Activated effector memory CD4-positive, alpha-beta T cell treated with anti-CD3 and anti-CD28 coated beads, Interleukin-2, amount 50 U/mL, for 16 hours (primary cell): ENCODE data around the gene MSRB3.
"Not testable (repeated sequence)": the region's sequence is repeated elsewhere in the genome, so short reads cannot be mapped to it uniquely, and the experiment has no call there.

ENCODE experiments used
- DNase-seq: peaks from one replicate; pipeline ENCODE4 v3.0.0-alpha.2; 2020

The MSRB3 gene

DNA sequence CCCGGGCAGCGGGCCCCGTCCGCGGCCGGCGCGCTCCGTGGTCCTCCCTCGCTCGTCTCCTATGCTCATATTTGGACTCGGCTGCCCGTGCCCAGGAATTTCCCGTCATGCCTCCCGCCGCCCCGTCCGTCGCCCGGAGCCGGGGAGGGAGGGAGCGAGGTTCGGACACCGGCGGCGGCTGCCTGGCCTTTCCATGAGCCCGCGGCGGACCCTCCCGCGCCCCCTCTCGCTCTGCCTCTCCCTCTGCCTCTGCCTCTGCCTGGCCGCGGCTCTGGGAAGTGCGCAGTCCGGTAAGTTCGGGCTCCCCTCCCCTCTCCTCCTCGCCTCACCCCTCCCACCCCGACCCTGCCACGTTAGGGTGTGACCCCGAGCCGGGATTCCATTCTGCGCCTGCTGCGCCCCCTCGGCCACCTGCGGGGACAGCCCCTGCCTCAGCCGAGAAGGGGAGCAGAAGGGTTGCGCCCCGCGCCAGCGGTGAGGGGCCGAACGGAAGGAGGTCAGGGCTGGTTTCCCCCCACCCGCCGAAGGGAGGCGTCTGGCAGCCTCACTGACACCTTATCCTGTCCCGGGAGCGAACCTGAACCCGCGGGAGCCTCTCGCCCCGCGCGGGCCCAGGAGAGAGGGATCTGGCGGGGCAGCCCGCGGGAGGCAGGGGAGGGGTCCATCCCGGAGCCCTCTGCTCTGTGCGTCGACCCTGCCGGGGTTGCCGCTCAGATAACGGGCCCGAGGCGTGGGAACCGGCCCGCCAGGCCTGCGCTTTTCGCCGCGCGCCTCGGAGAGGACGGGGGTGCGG is at the start of gene MSRB3:
TSS of gene MSRB3 (plus strand) at position 108 of the 793 bp plus-strand sequence. CDS start 29,897 bp downstream, outside the sequence.
- no peak for DNase-seq

DNA sequence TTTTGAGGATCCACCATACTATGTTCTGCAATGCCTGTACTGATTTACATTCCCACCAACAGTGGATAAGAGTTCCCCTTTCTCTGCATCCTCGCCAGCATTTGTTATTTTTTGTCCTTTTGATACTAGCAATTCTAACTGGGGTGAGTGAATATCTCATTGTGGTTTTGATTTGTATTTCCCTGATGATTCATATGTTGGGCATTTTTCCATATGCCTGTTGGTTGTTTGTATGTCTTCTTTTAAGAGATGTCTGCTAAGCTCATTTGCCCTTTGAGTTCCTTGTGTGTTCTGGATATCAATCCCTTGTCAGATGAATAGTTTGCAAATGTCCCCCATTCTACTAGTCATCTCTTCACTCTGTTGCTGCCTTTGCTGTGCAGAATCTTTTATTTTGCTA is 49.0 kb upstream of the MSRB3 start:
- no peak for DNase-seq

DNA sequence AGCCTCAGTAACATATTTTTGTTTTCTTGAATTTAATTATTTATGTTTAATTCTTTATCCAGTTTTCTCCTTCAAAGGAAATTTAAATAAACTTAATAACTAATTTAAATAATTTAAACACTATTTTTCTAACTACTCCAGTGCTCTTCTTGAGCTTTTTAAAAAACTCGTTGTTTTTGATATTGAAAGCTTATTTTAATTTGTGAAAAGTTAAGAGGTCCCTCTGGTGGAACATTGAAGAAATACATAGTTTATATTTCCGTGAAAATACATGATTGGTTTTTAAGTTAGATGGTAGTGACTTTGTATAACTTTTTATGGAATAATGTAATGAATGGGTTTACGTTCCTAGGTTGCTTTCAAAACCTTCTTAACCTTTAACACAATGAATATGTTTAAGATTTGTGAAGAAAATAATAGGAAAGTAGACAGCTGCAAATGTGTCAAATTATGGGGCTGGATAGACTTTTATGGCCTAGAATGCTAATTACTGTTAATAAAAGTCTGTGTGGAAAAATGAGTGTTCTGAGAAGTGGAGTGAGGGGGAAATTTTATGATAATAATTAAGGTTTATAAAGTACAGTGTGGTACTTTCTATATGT is 45.9 kb upstream of the MSRB3 start:
- no peak for DNase-seq

DNA sequence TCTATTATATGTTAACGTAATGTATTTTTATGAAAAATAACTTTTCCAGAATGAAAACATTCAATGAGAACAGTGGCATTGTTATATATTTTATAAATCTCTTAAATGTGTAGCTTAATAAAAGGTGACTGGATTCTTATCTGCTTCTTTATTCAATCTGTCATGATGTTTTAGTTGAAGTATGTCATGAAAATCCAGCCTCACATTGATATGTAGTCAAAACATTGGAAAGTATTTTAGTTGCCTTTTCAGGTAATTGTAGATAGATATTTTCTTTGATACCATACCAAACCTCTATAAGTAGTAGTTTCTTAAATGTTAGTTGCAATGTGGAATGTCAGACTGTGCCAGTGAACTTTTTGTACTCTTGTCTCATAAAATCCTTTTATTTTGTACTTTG is 41.3 kb upstream of the MSRB3 start:
- DNase-seq, result no peak

DNA sequence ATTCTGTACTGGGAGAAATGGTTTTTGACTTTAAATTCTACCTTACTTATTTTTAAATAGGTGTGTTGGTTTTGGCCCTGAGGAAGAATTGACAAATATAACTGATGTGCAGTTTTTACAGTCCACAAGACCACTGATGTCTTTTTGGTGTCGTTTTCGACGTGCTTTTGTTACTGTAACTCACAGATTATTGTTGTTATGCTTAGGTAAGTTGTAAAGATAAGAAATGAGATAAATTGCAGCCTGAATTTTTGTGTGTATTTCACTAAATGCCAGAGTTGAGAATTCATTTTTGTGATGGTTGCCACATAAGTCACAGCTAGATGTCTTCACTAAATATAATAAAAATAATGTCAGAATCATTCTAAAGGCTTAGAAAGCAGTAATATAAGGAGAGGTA is 39.9 kb upstream of the MSRB3 start:
- DNase-seq, result no peak

DNA sequence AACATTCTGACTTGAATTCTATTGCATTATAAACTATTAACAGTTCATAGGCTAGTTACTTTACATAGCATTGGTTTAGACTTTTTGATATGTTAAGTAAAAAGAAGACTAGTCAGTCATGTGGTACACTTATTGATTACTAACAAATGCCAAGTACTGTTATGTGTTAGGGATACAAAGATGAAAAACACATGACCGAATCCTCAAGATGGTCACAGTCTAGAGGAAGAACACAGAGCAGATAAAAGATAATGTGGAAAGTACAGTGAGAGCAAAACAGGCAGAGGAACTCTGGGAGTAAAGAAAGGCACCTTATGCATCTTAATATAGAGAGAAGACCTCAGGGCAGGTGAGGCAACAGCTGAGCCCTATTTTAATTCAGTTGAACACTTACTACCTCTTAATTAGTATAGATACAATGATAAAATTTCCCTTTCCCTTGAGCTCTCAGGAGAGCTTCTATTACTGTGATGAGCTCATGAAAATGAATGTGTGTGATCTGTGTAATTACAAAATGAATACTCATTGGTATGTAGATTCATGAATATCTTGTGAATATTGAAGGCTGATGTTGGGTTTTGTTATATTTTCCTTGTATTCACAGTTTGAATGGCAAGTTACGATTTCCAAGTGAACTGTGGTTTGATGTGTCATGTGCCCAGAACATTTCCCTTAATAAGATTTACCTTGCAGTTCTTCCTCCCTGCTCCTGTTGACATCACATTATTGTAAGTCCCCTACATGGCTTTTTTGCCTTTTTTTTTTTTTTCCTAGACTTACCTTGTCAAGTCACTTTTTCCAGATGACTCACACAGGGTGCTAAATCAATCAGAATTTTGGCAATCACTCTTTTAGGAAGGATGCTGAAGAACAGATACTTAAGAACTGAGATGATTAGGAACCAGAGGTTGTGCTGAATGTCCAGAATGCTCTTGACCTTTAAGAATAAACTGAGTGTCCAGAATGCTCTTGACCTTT is 29.5 kb upstream of the MSRB3 start:
- no peak for DNase-seq

DNA sequence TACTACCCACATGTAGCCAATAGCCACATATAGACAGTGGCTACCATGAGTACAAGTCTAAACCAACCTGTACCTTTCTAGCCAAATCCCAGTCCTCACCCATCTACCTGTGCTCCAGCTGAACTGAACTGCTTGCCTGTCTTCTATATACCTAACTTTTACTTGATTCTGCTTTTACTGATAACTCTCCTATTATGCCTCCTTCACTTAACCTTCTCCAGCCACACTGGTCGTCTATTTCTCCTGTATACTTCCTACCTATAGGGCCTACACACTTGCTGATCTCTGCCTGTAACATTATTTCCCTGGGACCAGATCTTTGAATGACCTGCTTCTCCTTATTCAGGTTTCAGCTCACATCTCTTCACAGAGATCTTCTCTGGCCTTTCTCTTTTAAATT is 26.0 kb upstream of the MSRB3 start:
- DNase-seq, result no peak

DNA sequence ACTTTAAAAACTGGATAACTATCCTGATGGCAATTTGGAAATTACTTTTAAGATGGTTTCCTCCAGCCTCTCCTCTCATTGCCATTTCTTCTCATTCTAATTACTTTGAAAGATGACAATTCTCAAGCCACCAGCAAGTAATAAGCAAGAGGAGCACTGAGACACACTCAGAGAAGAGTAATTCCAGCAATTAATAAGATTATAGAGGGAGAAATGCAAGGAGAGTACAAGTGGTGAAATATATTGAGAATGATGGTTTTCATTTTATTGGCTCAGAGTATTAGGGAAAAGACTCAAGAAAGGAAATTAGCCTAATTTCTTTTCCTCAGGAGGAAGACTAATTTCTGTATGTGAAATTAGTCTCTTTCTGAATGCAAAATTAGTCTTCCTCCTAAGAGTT is 20.5 kb upstream of the MSRB3 start:
- DNase-seq, result no peak

DNA sequence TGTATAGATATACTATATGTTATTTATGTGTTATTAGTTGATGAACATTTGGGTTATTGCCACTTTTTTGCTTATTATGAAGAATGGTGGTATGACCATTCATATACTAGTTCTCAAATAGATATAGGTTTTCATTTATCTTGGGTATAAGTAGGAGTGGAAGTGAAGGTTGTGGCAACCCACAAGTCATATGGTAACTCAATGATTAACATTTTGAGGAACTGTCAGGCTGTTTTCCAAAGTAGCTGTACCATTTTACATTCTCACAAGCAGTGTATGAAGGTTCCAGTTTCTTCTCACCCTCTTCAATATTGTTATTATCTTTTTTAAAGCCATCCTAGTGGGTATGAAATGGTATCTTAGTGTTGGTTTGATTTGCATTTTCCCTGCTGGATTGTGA is 19.0 kb upstream of the MSRB3 start:
- DNase-seq, result no peak

DNA sequence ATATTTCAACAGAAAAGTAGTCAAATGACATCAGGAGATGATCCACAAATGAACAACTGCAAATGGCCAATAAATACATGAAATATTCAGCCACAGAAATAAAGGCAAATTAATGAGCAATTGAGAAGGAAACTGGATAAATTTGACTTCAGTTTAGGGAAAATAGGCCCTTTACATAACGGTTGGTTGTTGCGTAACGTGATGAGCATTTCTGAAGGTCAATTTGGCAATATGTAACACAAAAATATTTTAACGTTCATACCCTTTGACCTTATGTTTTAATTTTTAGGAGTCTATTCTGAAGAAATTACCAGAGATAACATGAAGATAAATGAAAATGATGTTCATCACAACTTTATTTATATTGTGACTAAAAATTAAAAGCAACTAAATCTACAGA is 14.7 kb upstream of the MSRB3 start:
- DNase-seq, result no peak

DNA sequence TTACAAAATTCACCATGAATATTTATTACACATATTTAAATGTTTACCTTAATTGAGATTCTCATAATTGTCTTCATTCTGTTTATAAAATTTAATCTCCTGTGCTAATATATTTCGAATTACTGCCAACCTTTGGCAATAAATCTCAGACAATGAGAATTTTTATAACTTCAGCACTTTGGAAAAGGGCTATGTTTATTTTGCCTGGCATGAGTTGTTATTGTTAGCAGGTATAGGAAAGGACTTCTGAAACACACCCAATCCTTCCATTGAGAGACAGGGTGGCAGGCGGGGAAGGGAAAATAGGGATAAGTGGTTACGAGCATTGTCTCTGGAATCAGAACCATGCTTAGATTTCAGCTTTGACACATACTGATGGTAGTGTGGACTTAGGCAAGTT is 12.1 kb upstream of the MSRB3 start:
- DNase-seq, result no peak

DNA sequence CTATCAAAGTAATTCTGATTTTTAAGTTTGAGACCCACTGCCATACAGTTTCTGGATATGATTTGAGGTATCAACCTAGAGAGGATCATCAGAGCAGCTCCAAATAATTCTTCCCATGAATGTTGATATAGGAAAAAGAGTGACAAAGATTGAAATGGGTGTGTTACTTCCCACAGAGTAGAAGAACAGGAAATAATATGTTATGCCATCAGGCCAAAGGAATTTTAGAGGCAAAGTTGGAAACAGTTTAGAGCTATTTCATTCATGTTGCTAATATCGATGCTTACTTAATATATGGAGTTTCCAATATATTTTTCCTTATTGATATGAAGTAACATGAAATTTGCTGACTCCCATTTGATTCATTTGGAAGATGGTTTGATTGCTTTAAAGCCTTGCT is 8.9 kb upstream of the MSRB3 start:
- DNase-seq, result no peak

DNA sequence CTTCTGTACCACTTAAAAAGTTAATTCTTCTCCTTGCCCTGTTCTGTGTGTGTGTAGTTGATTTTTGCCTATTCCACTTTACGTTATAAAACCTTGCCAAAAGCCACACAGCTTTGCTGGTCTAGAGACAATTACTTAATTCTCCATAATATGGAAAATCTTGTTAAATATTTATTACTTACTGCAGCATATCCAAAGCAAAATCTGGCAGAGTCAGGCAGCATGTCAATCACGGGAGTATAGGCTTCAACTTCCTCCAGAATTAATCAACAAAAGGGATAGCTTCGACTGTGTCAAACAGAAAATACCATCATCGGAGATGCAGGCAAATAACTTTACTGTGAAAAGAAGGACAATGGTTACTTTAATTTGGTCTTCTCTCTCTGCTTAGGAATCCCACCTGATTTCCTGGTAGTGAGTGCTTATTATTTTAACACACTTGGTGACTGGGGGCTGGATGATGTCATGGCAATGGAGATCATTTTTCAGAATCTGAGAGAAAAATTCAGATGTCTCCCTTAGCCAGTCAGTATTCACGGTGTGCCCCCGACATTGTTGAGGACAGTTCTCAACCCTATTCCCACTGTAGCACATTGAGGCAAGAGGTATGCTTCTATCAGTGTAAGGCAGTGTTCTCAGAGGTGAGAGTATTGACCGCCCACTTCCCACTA is 3.7 kb upstream of the MSRB3 start:
- no peak for DNase-seq

DNA sequence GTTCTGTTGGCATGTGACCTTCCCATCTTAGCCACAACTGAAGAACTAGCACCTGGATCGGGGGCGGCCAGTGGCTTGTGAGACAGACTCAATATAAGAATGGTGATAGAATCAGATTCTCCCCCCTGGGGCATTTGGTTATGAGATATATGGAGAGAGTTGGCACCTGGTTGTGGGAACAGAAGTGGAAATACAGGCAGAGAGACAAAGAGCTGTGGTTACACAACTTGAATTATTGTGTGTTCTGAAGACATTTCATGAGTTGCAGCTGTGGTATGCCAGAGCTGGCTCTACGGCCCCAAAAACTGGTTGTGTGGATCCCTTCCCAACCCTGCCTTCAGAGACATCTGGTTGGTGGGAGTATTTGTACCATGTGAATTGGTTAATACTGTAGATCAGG is 2.9 kb upstream of the MSRB3 start:
- no peak for DNase-seq

DNA sequence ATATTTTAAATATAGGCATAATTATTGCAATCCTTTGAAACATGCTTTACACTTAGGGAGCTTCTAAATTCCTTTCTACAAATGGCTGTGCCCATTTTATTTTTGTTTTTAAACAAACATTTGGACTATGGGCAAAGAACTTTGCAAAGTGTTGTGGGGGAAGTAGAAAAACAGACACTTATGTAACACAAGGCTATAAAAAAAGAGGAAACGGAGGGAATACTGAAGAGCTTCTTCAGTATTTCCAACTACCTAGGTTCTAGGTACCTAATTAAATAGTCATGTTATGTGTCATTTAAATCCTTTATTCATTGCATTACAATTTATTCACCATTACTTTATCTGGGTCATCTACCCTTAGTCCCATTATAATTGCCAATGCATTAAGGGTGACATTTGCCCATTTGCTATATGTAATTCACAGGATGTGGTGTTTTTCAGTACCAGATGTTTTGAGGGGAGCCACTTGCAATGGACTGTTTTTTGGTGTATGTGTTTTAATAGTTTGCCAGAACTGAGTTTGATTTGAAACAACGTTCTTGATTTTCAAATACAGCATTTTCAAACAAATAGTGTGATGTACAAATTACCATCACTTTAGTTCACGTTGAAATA is 1.5 kb upstream of the MSRB3 start:
- DNase-seq, result no peak

DNA sequence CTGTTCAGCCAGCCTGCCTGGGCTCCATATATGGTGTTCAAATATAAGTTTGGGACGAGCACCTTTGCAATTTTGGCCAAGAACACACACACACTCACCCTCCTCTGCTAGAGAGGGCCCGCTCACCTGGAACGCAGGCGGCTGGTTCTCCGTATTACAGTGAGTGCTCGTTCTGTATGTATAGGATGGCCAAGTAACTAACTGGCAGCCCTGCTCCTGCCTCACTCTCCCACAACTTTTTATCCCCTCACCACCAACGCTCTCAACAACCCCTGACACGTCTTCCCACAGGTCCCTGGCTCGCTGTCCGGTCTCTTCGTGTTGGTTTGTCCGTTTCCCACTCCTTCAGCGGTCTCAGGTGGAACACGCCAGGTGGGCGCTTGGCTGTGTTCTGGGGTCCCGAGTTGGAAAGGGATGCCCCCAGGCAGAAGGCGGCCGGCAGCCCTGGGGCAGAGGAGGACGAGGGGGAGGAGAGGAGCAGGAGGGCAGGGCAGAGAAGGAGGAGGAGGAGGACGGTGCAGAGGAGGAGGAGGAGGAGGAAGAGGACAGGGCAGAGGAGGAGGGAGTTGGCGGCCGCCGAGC is 398 bp upstream of the MSRB3 start:
- no peak for DNase-seq

DNA sequence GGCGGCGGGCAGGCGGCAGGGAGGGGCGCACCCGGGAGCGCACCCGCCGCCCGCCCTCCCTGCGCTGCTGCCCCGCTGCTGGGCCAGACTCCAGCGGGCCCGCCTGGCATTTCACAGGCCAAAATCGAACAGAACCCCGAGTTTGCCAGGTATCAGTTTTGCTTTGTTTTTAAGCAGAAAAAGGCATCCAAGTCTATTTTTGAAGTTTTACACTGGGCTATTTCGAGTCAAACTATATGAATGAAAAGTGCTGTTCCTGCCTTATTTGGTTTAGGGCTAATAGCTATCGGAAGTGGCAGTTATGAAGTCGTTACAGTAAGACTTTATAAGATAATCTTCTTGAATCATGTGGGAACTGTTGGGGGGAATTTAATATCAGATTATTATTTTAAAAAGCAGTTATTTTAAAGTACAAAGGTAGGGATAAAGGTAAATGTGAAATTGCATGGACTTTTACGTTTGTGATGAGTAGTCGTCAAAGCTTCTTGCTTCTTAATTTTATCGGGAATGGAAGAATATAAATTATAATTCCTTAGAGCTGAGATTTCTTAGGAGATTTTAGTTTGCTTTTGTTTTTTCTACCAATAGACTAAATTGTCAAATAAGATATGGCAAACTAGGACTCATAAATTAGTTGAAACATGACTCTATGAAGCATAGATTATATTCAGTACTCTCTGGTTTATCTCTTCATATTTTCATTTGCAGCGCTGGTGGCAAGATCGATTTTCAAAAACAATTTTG is 1.1 kb downstream of the MSRB3 start:
- DNase-seq, result no peak

DNA sequence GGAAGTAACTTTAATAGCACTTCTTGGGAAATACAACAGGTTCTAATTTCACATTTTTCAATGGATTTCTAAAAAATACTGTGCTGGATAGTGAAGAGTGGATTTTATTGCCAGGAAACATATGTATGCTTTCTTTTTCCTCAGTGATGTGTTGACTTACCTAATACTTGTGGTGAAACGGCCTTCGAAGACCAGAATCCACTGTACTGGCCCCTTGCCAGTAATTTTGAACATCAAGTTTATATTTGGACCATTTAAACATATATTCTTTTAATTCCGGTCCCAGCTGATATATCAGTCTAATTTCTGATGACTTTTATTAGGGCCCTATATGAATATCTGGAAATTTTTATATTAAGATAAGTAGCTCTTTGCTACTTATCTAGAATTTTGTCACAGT is 1.8 kb downstream of the MSRB3 start:
- DNase-seq, result no peak

DNA sequence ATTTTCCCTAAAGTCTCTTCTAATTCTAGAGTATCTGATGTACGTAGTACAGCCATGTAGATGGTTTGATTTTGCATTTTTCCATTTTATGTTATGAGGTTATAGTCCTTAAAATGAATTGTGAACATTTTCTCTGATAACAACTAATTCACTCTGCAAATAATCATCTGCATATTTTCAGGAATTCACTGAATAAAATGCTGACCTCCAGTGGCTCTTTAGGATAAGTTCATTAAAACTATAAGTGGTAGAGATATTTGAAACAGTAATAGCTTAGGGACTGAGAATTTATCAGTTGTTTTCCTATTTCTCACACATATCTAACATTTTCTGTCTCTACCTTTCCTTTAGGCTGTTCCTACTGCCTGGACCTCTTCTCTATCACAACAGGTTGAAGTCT is 4.4 kb downstream of the MSRB3 start:
- DNase-seq, result no peak

DNA sequence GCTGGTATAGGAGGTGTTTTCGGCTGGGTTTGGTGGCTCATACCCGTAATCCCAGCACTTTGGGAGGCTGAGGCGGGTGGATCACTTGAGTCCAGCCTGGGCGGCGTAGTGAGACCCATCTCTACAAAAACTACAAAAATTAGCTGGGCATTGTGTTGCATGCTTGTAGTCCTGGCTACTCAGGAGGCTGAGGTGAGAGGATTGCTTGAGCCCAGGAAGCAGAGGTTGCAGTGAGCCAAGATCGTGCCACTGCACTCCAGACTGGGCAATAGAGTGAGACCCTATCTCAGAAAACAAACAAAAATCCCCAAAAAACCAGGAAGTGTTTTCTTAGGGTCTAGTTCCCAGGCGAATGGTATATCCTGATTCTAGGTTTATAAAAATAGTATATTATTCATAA is 7.0 kb downstream of the MSRB3 start:
- not testable (repeated sequence) for DNase-seq

DNA sequence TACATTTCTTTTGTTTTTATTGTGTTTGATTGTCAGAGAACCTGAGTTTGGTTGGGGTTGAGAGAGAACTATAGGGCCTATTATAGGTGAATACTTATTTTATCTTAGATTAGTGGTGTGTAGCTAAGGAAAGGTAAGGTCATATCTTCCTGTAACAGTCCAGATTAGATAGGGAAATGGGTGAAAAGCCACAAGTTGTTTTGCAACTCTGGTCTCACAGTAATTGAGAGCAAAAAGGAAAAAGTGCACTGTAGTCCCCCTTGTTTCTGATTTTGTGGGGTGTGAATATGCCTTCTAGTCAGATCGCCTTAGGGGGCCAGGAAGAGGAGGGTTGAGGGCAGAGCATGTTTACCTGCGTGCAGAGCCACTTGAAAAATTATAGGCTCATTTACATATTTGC is 8.9 kb downstream of the MSRB3 start:
- DNase-seq, result no peak

DNA sequence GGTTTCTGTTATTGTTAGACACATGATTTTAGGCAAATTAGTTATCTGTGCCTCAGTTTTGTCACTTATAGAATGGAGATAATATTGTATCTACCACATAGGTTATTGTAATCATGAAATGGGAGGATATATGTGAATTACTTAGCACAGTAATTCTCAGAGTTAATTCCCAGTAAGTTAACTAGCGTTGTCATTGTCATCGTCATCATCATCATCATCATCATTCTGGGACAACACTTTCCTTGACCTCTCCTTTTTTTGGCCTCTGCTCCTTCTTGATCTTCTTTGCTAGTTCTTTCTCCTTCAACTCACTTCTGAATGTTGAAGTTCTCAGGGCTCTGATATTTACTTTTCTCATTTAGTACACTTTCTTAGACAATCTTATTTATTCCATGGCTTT is 13.8 kb downstream of the MSRB3 start:
- no peak for DNase-seq
